VCaP (cell line): Measurements from ENCODE around the gene CTNNA3.

ENCODE experiments used
- H3K27ac ChIP-seq: fragments of 450-650 bp; 2 replicates; pipeline ENCODE4 v1.5.1; 2017
- CTCF ChIP-seq: fragments of 450-650 bp; conservative IDR thresholded peaks from 2 replicates; pipeline ENCODE4 v1.5.1; 2017; ENCODE audit warnings: mild to moderate bottlenecking, moderate library complexity

CTNNA3 gene

GRCh38 chr10:66892871-66893270 is 803.1 kb downstream of the CTNNA3 start:
- TF ChIP-seq CTCF = no peak
- no peak overlapping the region for H3K27ac ChIP-seq

GRCh38 chr10:66888237-66888636 is 807.8 kb downstream of the CTNNA3 start:
- no peak for TF ChIP-seq CTCF
- no peak overlapping the region for H3K27ac ChIP-seq

GRCh38 chr10:66886848-66887247 is 809.1 kb downstream of the CTNNA3 start:
- no peak for TF ChIP-seq CTCF
- H3K27ac ChIP-seq = no peak overlapping the region

GRCh38 chr10:66882271-66882670 is 813.7 kb downstream of the CTNNA3 start:
- no peak for TF ChIP-seq CTCF

GRCh38 chr10:66881814-66882213 is 814.2 kb downstream of the CTNNA3 start:
- no peak for TF ChIP-seq CTCF
- H3K27ac ChIP-seq = no peak overlapping the region

More at GRCh38 chr10:66882271-66882670, 813.7 kb downstream of the CTNNA3 start:
- no peak overlapping the region for H3K27ac ChIP-seq

- H3K27ac ChIP-seq = no peak overlapping the region
Observed at GRCh38 chr10:66880826-66881225, 815.2 kb downstream of the CTNNA3 start.

DNA sequence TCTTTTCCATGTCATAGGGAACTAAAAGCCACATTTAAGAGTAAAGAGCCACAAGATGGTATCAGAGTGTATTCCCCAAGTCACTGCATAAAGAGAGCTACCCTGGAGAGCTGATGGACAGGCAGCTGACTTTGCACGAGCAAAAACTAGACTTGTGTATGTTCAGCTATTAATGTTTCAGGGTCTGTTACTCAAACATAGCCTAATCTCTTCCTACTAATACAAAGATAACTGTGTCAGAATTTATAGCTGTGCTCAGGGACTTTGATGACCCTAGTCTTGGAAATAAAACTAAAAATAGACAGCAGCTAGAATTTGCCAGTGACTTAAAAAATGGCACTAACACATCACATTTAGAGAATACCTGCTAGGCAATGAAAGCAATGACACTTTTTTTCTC is 815.7 kb downstream of the CTNNA3 start:
- no peak for TF ChIP-seq CTCF
- no peak overlapping the region for H3K27ac ChIP-seq

More at GRCh38 chr10:66880826-66881225, 815.2 kb downstream of the CTNNA3 start:
- no peak for TF ChIP-seq CTCF

- no peak for TF ChIP-seq CTCF
- H3K27ac ChIP-seq = no peak overlapping the region
Observed at GRCh38 chr10:66877361-66877760, 818.6 kb downstream of the CTNNA3 start.
